Retinal pigment epithelial cell (primary cell): ENCODE results near the gene CFB.

Experiments
- DNase-seq: peaks from one replicate; pipeline ENCODE4 v3.0.0-alpha.2; 2010; ENCODE audit warnings: low read depth
- H3K4me3 ChIP-seq: 2 replicates; pipeline ENCODE4 v1.5.1; 2011; ENCODE audit warnings: mild to moderate bottlenecking, low read length, control low read depth, moderate library complexity
- CTCF ChIP-seq: conservative IDR thresholded peaks from 2 replicates; pipeline ENCODE4 v1.5.1; 2011; ENCODE audit warnings: low read depth, low read length, control low read depth, inconsistent platforms

The CFB gene

GRCh38 chr6:31949926-31950548 lies 4.1 kb downstream of the CFB start:
- no peak for DNase-seq
- no peak for TF ChIP-seq CTCF
- H3K4me3 ChIP-seq, result no peak overlapping the region

- TF ChIP-seq CTCF, result peak; percentile 96
- DNase-seq, result no peak
- no peak overlapping the region for H3K4me3 ChIP-seq
These were observed 6.4 kb downstream of the CFB start for GRCh38 chr6:31952140-31952805.

- no peak for TF ChIP-seq CTCF
- DNase-seq, result no peak
These were observed 7.0 kb downstream of the CFB start for GRCh38 chr6:31952890-31953289.

GRCh38 chr6:31954511-31954910 lies 8.6 kb downstream of the CFB start:
- TF ChIP-seq CTCF, result no peak
- no peak for DNase-seq
- H3K4me3 ChIP-seq, result no peak overlapping the region

More at GRCh38 chr6:31952890-31953289, 7.0 kb downstream of the CFB start:
- H3K4me3 ChIP-seq, result no peak overlapping the region

GRCh38 chr6:31956796-31957195 lies 10.9 kb downstream of the CFB start:
- no peak overlapping the region for H3K4me3 ChIP-seq
- no peak for TF ChIP-seq CTCF
- DNase-seq, result no peak

GRCh38 chr6:31958412-31958740 lies 12.5 kb downstream of the CFB start:
- peak overlapping the region; percentile 99 for H3K4me3 ChIP-seq
- no peak for TF ChIP-seq CTCF
- no peak for DNase-seq
